H1 (cell line): ENCODE data around the gene LCN9. TPM values are rescaled to one million over a fixed set of nuclear protein-coding genes. Genes with fewer than 3 reads are reported as not detected.

Experiments used
- CTCF ChIA-PET: fragments of 300-600 bp; sonication (Branson Sonifier 250); formaldehyde crosslinking; loops from one replicate; lab custom pipeline; 2021; ENCODE audit not compliant: partially characterized antibody; lab: Charles Lee
- POLR2A ChIA-PET: fragments of 300-600 bp; sonication (Branson Sonifier 250); formaldehyde crosslinking; loops from one replicate; lab custom pipeline; 2021; ENCODE audit warnings: inconsistent platforms; ENCODE audit not compliant: partially characterized antibody; lab: Charles Lee
- DNase-seq, 2 experiments: peaks; one replicate each; pipeline versions ENCODE4 v3.0.0 to v3.0.0-alpha.2; 2010 to 2022; ENCODE audit warnings: low spot score in 2 of 2, low read depth in 1 of 2, mixed read lengths in 1 of 2
- FAIRE-seq: peaks from 2 replicates; lab custom pipeline; 2011; peaks lifted over from hg19 to GRCh38; lab: Jason Lieb, UNC
- H2AFZ ChIP-seq: 2 replicates; pipeline ENCODE4 v1.8.1; 2012; ENCODE audit warnings: low read length, inconsistent platforms
- H2AK5ac ChIP-seq: 2 replicates; pipeline ENCODE4 v1.6.1; 2013; ENCODE audit warnings: low read depth, low read length
- H2BK120ac ChIP-seq: replicated peaks from 2 replicates; pipeline ENCODE3; 2013; ENCODE audit warnings: low read depth, low read length, inconsistent platforms
- H2BK12ac ChIP-seq: 2 replicates; pipeline ENCODE4 v1.6.1; 2013; ENCODE audit warnings: low read depth, low read length
- H2BK15ac ChIP-seq: 2 replicates; pipeline ENCODE4 v1.6.1; 2013; ENCODE audit warnings: low read length
- H2BK20ac ChIP-seq: 2 replicates; pipeline ENCODE4 v1.6.1; 2013; ENCODE audit warnings: low read length
- H2BK5ac ChIP-seq: 2 replicates; pipeline ENCODE4 v1.6.1; 2013; ENCODE audit warnings: low read depth, low read length
- H3K14ac ChIP-seq: 2 replicates; pipeline ENCODE4 v1.6.1; 2013; ENCODE audit warnings: inconsistent platforms; ENCODE audit not compliant: insufficient read length
- H3K18ac ChIP-seq: 2 replicates; pipeline ENCODE4 v1.6.1; 2013; ENCODE audit warnings: low read length; ENCODE audit errors: extremely low read depth
- H3K23ac ChIP-seq: 2 replicates; pipeline ENCODE4 v1.6.1; 2013; ENCODE audit warnings: inconsistent platforms; ENCODE audit not compliant: insufficient read length
- H3K23me2 ChIP-seq: 2 replicates; pipeline ENCODE4 v1.6.1; 2013; ENCODE audit warnings: low read depth, low read length
- H3K27ac ChIP-seq: 2 replicates; pipeline ENCODE4 v1.6.1; 2011; ENCODE audit warnings: low read depth, low read length, inconsistent platforms
- H3K27me3 ChIP-seq, 4 experiments: replicated peaks in 1 of 4; 1 replicate in 1 of 4; 2 replicates in 3 of 4; pipeline versions ENCODE4 v1.6.1 to v1.8.1; 2011 to 2013; ENCODE audit warnings: low read length in 3 of 4, mild to moderate bottlenecking in 3 of 4, inconsistent platforms in 2 of 4, mixed read lengths in 2 of 4, moderate library complexity in 1 of 4; ENCODE audit not compliant: control insufficient read depth in 3 of 4, insufficient read depth in 3 of 4; ENCODE audit errors: extremely low read depth in 1 of 4
- H3K36me3 ChIP-seq, 4 experiments: 2 replicates each; pipeline versions ENCODE4 v1.6.1 to v1.8.1; 2011 to 2013; ENCODE audit warnings: mild to moderate bottlenecking in 4 of 4, low read length in 3 of 4, moderate library complexity in 2 of 4, control low read depth in 1 of 4, inconsistent platforms in 1 of 4; ENCODE audit not compliant: insufficient read depth in 4 of 4, control insufficient read depth in 2 of 4
- H3K4ac ChIP-seq: replicated peaks from 2 replicates; pipeline ENCODE3; 2013; ENCODE audit warnings: low read length, low read depth, mixed read lengths, inconsistent platforms; ENCODE audit not compliant: insufficient read length
- H3K4me1 ChIP-seq, 4 experiments: replicated peaks in 1 of 4; 1 replicate in 1 of 4; 2 replicates in 3 of 4; pipeline versions ENCODE4 v1.6.1 to v1.8.1; 2011 to 2013; ENCODE audit warnings: low read length in 3 of 4, inconsistent platforms in 2 of 4, mixed read lengths in 1 of 4; ENCODE audit not compliant: insufficient read depth in 4 of 4, control insufficient read depth in 3 of 4
- H3K4me2 ChIP-seq, 2 experiments: 2 replicates each; pipeline versions ENCODE4 v1.6.1 to v1.8.1; 2011 to 2013; ENCODE audit warnings: low read depth in 2 of 2, low read length in 2 of 2, control low read depth in 1 of 2, inconsistent platforms in 1 of 2, mild to moderate bottlenecking in 1 of 2; ENCODE audit not compliant: insufficient read depth in 1 of 2
- H3K4me3 ChIP-seq, 4 experiments: fragments of 200-600, 300-600 bp in 1 of 4; sonication (generic), shearing (Covaris generic), sonication (Bioruptor Twin) in 1 of 4; 2 replicates each; pipeline versions ENCODE4 v1.5.1 to v1.8.1; 2011 to 2016; ENCODE audit warnings: low read length in 4 of 4, low read depth in 3 of 4, control low read depth in 2 of 4, inconsistent platforms in 2 of 4, mild to moderate bottlenecking in 2 of 4, mixed read lengths in 1 of 4, moderate library complexity in 1 of 4; ENCODE audit not compliant: insufficient read depth in 2 of 4; ENCODE audit errors: extremely low read depth in 1 of 4
- H3K56ac ChIP-seq: replicated peaks from 2 replicates; pipeline ENCODE3; 2013; ENCODE audit warnings: low read depth, mild to moderate bottlenecking, mixed read lengths, low read length, inconsistent platforms; ENCODE audit not compliant: insufficient read length
- H3K79me1 ChIP-seq: 2 replicates; pipeline ENCODE4 v1.6.1; 2013; ENCODE audit warnings: low read depth, low read length, control low read depth
- H3K79me2 ChIP-seq, 2 experiments: 2 replicates each; pipeline versions ENCODE4 v1.6.1 to v1.8.1; 2012 to 2013; ENCODE audit warnings: low read length in 2 of 2, mild to moderate bottlenecking in 2 of 2, inconsistent platforms in 1 of 2; ENCODE audit not compliant: insufficient read depth in 2 of 2, control insufficient read depth in 1 of 2
- H3K9ac ChIP-seq, 4 experiments: replicated peaks in 1 of 4; 1 replicate in 1 of 4; 2 replicates in 3 of 4; pipeline versions ENCODE4 v1.6.1 to v1.8.1; 2011 to 2013; ENCODE audit warnings: low read depth in 3 of 4, low read length in 3 of 4, control low read depth in 2 of 4, mild to moderate bottlenecking in 2 of 4, moderate library complexity in 2 of 4, inconsistent platforms in 1 of 4; ENCODE audit errors: extremely low read depth in 1 of 4
- H3K9me3 ChIP-seq, 2 experiments: 2 replicates each; pipeline versions ENCODE4 v1.6.1 to v1.8.1; 2012 to 2013; ENCODE audit warnings: mild to moderate bottlenecking in 2 of 2, moderate library complexity in 2 of 2, control low read depth in 1 of 2, inconsistent platforms in 1 of 2, low read depth in 1 of 2, low read length in 1 of 2, mixed read lengths in 1 of 2; ENCODE audit not compliant: insufficient read depth in 2 of 2
- H4K20me1 ChIP-seq, 2 experiments: replicated peaks in 1 of 2; 2 replicates each; pipeline versions ENCODE3 to v1.8.1; 2011 to 2013; ENCODE audit warnings: inconsistent platforms in 2 of 2, low read length in 2 of 2, mild to moderate bottlenecking in 1 of 2; ENCODE audit not compliant: insufficient read depth in 2 of 2, control insufficient read depth in 1 of 2
- H4K5ac ChIP-seq: 2 replicates; pipeline ENCODE4 v1.6.1; 2013; ENCODE audit warnings: low read length, low read depth, mixed read lengths, inconsistent platforms; ENCODE audit not compliant: insufficient read length
- H4K8ac ChIP-seq: 2 replicates; pipeline ENCODE4 v1.8.0; 2013; ENCODE audit warnings: mild to moderate bottlenecking, moderate library complexity, low read length, inconsistent platforms; ENCODE audit not compliant: insufficient read depth; ENCODE audit errors: extremely low read depth
- H4K91ac ChIP-seq: replicated peaks from 2 replicates; pipeline ENCODE3; 2013; ENCODE audit warnings: low read length, mixed read lengths, inconsistent platforms; ENCODE audit not compliant: insufficient read length
- BACH1 ChIP-seq: IDR thresholded peaks from 2 replicates; pipeline ENCODE4 v1.6.1; 2012; ENCODE audit warnings: low read length, improper control_type of control experiment
- GABPA ChIP-seq: IDR thresholded peaks from 2 replicates; pipeline ENCODE4 v1.6.1; 2011; ENCODE audit warnings: mild to moderate bottlenecking, low read length, moderate library complexity, borderline replicate concordance; ENCODE audit not compliant: insufficient read depth
- JUN ChIP-seq: IDR thresholded peaks from 2 replicates; pipeline ENCODE4 v1.6.1; 2011; ENCODE audit warnings: low read depth, mild to moderate bottlenecking, improper control_type of control experiment, low read length
- NANOG ChIP-seq: IDR thresholded peaks from 2 replicates; pipeline ENCODE4 v1.6.1; 2011; ENCODE audit warnings: low read length, low read depth, mild to moderate bottlenecking, inconsistent platforms; ENCODE audit not compliant: insufficient read depth, poor library complexity, severe bottlenecking
- POLR2A ChIP-seq, 2 experiments: IDR thresholded peaks; 1 replicate in 1 of 2; 2 replicates in 1 of 2; pipeline ENCODE4 v1.6.1; 2011; ENCODE audit warnings: low read depth in 2 of 2, low read length in 2 of 2, mild to moderate bottlenecking in 2 of 2; ENCODE audit errors: control extremely low read depth in 1 of 2
- RFX5 ChIP-seq: IDR thresholded peaks from 2 replicates; pipeline ENCODE4 v1.6.1; 2011; ENCODE audit warnings: low read depth, low read length, improper control_type of control experiment, borderline replicate concordance
- SIN3A ChIP-seq, 2 experiments: IDR thresholded peaks in 1 of 2; conservative IDR thresholded peaks in 1 of 2; 2 replicates each; pipeline ENCODE4 v1.6.1; 2011 to 2012; ENCODE audit warnings: low read length in 2 of 2, improper control_type of control experiment in 1 of 2, low read depth in 1 of 2, mild to moderate bottlenecking in 1 of 2
- SP2 ChIP-seq: IDR thresholded peaks from 2 replicates; pipeline ENCODE4 v1.6.1; 2012; ENCODE audit warnings: mild to moderate bottlenecking, low read length, inconsistent platforms
- WGBS, 2 experiments: shearing (Covaris generic) in 1 of 2; methylation state at CpG; one replicate each; pipeline versions ENCODE4 v1.1.6 to v1.1.7; 2013 to 2015; ENCODE audit warnings: low lambda C conversion rate in 2 of 2, mixed read lengths in 2 of 2, inconsistent platforms in 1 of 2, low coverage in 1 of 2, missing lambda C conversion rate in 1 of 2; ENCODE audit not compliant: insufficient replicate concordance in 2 of 2, insufficient coverage in 1 of 2, insufficient read length in 1 of 2; ENCODE audit errors: extremely low coverage in 1 of 2, missing lambda C conversion rate in 1 of 2; 5-methylcytosine and 5-hydroxymethylcytosine counted together
- polyA plus RNA-seq, 7 experiments: library from polyadenylated mRNA; depleted of rRNA in 3 of 7; stranded (reverse) in 5 of 7; unstranded in 2 of 7; fragments of >200 nt in 5 of 7; fragments of 200-250 nt in 2 of 7; gene quantifications; 1 replicate in 5 of 7; 2 replicates in 1 of 7; 4 replicates in 1 of 7; pipeline versions ENCODE4 v1.2.1 to v1.2.3, GENCODE V29; 2011 to 2013; ENCODE audit warnings: missing spikeins in 2 of 7, mixed read lengths in 2 of 7
- total RNA-seq: library from RNA; stranded (reverse); fragmentation: NEBNext Ultra II Directional; extraction: Animal tissue kit (Norgen Biotek cat#: 25700); gene quantifications from 2 replicates; pipeline ENCODE4 v1.2.1, GENCODE V29; 2021
- TF ChIP-seq, protein P1 (sequence below): IDR thresholded peaks from 2 replicates; pipeline ENCODE4 v1.6.1; 2012; ENCODE audit warnings: low read length, inconsistent platforms

The LCN9 gene
- total and polyA plus RNA-seq, 2 of the 8 experiments (the other 6 are each of a cell fraction or from before 2014, with no cell fraction given), result 2.3 to 3.1 TPM

DNA sequence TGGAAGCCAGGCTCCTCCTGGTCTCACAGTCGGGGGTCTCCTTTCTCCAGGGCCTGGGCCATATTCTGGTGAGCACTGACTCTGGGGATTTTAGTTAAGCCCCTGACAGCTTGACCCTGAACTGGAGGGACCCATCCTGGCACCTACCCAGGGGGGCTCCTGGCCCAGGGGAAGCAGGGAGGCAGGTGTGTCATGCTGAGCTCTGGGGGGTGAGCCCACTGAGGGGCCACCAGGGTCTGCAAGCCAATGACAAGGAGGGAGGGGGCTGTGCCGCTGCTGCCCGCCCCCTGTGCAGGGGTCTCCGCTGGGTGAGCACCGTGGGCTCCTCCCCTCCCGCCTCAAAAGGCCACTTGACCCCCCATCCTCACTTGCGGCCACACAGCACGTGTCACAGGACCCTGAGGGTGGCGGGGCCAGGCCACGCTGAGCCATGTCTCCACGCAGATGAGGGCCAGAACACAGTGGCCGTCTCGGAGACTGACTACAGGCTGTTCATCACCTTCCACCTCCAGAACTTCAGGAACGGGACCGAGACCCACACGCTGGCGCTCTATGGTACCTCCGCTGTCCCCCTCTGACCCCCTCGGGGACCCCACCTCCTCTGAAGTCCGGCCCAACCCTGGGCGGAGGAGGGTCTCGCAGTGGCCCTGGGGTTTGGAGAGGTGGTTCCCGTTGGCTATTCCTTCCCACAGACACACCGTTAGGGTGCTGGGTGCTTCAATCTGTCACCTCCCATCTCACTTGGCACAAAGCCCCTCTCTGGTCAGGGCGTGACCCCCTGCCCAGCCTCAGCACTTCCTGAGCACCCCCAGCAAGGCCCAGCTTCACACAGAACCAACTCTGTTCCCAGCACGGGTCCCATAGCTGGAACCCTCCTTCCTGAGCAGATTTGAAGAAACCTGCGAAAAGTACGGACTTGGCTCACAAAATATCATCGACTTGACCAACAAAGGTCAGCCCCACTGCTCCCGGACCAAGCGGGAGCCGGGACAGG is 2.0 kb downstream of the LCN9 start:
- Histone ChIP-seq H4K20me1 (no peaks in the 10 kb centered on the region), H3K18ac (no peak overlapping the region), H3K4ac (no peak overlapping the region), H2BK12ac (no peak overlapping the region), H3K79me2 (no peaks in the 10 kb centered on the region), H2BK15ac (no peak overlapping the region), H3K36me3 (peaks cover 0 to 7% (median 0%) of the 10 kb centered on the region in 4 experiments; a peak in 1 of 8 replicates), H3K9me3 (peaks cover 11 to 25% of the 10 kb centered on the region in 2 experiments; a peak in 3 of 4 replicates), H3K9ac (no peak overlapping the region), H3K56ac (no peak overlapping the region), H2BK120ac (no peak overlapping the region), H3K4me3 (no peak overlapping the region), H4K91ac (no peak overlapping the region), H3K79me1 (no peaks in the 10 kb centered on the region), H3K23ac (no peak overlapping the region), H3K4me2 (no peak overlapping the region), H2BK5ac (no peak overlapping the region), H2BK20ac (no peak overlapping the region), H3K14ac (no peak overlapping the region), H2AFZ (no peak overlapping the region), H3K27ac (no peak overlapping the region), H4K5ac (no peak overlapping the region), H3K23me2 (no peaks in the 10 kb centered on the region), H3K27me3 (no peaks in the 10 kb centered on the region; a peak in 1 of 7 replicates), H4K8ac (no peak overlapping the region), H2AK5ac (no peak overlapping the region), H3K4me1 (peaks cover 0 to 8% (median 4%) of the 10 kb centered on the region in 4 experiments; a peak in 3 of 7 replicates)
- FAIRE-seq (no peak), DNase-seq (peak in 1 of 2 experiments; percentile 42)
- POLR2A ChIA-PET, result interaction anchor here (1.1 to 1.7 kb wide), 3 partner anchors 8 to 46 kb away, joined by 3 to 4 read pairs (median 3); no protein-coding TSS in a partner anchor
- CTCF ChIA-PET, result no interaction called here
- WGBS, 2 experiments, result 91% methylated on average over 29 of the region's 32 CpGs; no CpG with 5 or more reads in 1 of the 2 experiments
- no peak for TF ChIP-seq BACH1
- TF ChIP-seq NANOG, result no peak
- TF ChIP-seq SP2, result no peak
- TF ChIP-seq SIN3A (conservative IDR thresholded peaks at IDR 0.05 in 1 of 2, IDR thresholded peaks at IDR 0.05 in 1 of 2; ENCODE audit: low read depth in 1 of 2, low read length in 2 of 2), result no peak
- TF ChIP-seq POLR2A (IDR thresholded peaks at IDR 0.05; ENCODE audit: control extremely low read depth in 1 of 2, low read depth in 2 of 2, low read length in 2 of 2), result no peak
- TF ChIP-seq RFX5, result no peak
- no peak for TF ChIP-seq GABPA
- TF ChIP-seq, protein P1, sequence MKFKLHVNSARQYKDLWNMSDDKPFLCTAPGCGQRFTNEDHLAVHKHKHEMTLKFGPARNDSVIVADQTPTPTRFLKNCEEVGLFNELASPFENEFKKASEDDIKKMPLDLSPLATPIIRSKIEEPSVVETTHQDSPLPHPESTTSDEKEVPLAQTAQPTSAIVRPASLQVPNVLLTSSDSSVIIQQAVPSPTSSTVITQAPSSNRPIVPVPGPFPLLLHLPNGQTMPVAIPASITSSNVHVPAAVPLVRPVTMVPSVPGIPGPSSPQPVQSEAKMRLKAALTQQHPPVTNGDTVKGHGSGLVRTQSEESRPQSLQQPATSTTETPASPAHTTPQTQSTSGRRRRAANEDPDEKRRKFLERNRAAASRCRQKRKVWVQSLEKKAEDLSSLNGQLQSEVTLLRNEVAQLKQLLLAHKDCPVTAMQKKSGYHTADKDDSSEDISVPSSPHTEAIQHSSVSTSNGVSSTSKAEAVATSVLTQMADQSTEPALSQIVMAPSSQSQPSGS, result no peak
- TF ChIP-seq JUN, result no peak
